ES-I3 (cell line): ENCODE measurements around the gene ERMN.
"Not testable (repeated sequence)": the region's sequence is repeated elsewhere in the genome, so short reads cannot be mapped to it uniquely, and the experiment has no call there.

ENCODE experiments used
- H3K36me3 ChIP-seq: 2 replicates; pipeline ENCODE4 v1.6.1; 2013; ENCODE audit warnings: mild to moderate bottlenecking, low read length, control low read depth, moderate library complexity; ENCODE audit not compliant: insufficient read depth
- H3K4me1 ChIP-seq: 2 replicates; pipeline ENCODE4 v1.6.1; 2013; ENCODE audit warnings: mild to moderate bottlenecking, control low read depth, low read length; ENCODE audit not compliant: insufficient read depth
- H3K9ac ChIP-seq: 2 replicates; pipeline ENCODE4 v1.6.1; 2013; ENCODE audit warnings: low read depth, mild to moderate bottlenecking, low read length, moderate library complexity
- H3K9me3 ChIP-seq: 2 replicates; pipeline ENCODE4 v1.6.1; 2013; ENCODE audit warnings: mild to moderate bottlenecking, low read length, moderate library complexity; ENCODE audit not compliant: control insufficient read depth, insufficient read depth

ERMN gene

GRCh38 chr2:157325786-157326185 lies at the start of gene ERMN:
TSS of gene ERMN (minus strand) at chr2:157325824. CDS start at chr2:157325642, 182 bp downstream.
- H3K36me3 ChIP-seq = no peaks in the 10 kb centered on the region
- no peak within 1 kb of the TSS for H3K9ac ChIP-seq
- no peaks in the 10 kb centered on the region for H3K9me3 ChIP-seq
- peaks cover 19% of the 10 kb centered on the region for H3K4me1 ChIP-seq

- H3K9me3 ChIP-seq = peaks cover 11% of the 10 kb centered on the region; the same call in 1 of the 2 replicates
- H3K9ac ChIP-seq = no peak overlapping the region
- H3K4me1 ChIP-seq = no peaks in the 10 kb centered on the region
- H3K36me3 ChIP-seq = no peaks in the 10 kb centered on the region
Observed at GRCh38 chr2:157375384-157375783, 49.8 kb upstream of the ERMN start.

- not testable (repeated sequence) for H3K9me3 ChIP-seq, H3K36me3 ChIP-seq, H3K4me1 ChIP-seq, H3K9ac ChIP-seq
Observed at GRCh38 chr2:157368508-157368907, 42.9 kb upstream of the ERMN start.

- Histone ChIP-seq H3K36me3 (no peaks in the 10 kb centered on the region), H3K9ac (no peak overlapping the region), H3K9me3 (no peaks in the 10 kb centered on the region), H3K4me1 (no peaks in the 10 kb centered on the region)
Observed at GRCh38 chr2:157367704-157368103, 42.1 kb upstream of the ERMN start.

GRCh38 chr2:157364257-157364974 lies 38.8 kb upstream of the ERMN start:
- Histone ChIP-seq H3K36me3 (no peaks in the 10 kb centered on the region; the same call in 1 of the 2 replicates), H3K9ac (no peak overlapping the region), H3K9me3 (no peaks in the 10 kb centered on the region; the same call in 1 of the 2 replicates), H3K4me1 (no peaks in the 10 kb centered on the region)

GRCh38 chr2:157363612-157364101 lies 38.0 kb upstream of the ERMN start:
- Histone ChIP-seq H3K4me1 (no peaks in the 10 kb centered on the region), H3K9ac (no peak overlapping the region), H3K36me3 (no peaks in the 10 kb centered on the region; the same call in 1 of the 2 replicates), H3K9me3 (no peaks in the 10 kb centered on the region; the same call in 1 of the 2 replicates)

- Histone ChIP-seq H3K4me1 (no peaks in the 10 kb centered on the region), H3K36me3 (no peaks in the 10 kb centered on the region; the same call in 1 of the 2 replicates), H3K9me3 (no peaks in the 10 kb centered on the region; the same call in 1 of the 2 replicates), H3K9ac (no peak overlapping the region)
Observed at GRCh38 chr2:157362627-157363026, 37.0 kb upstream of the ERMN start.

GRCh38 chr2:157361526-157361925 lies 35.9 kb upstream of the ERMN start:
- no peaks in the 10 kb centered on the region; the same call in 1 of the 2 replicates for H3K36me3 ChIP-seq
- no peak overlapping the region for H3K9ac ChIP-seq
- no peaks in the 10 kb centered on the region for H3K4me1 ChIP-seq
- no peaks in the 10 kb centered on the region; the same call in 1 of the 2 replicates for H3K9me3 ChIP-seq

- Histone ChIP-seq H3K36me3 (no peaks in the 10 kb centered on the region; the same call in 1 of the 2 replicates), H3K4me1 (no peaks in the 10 kb centered on the region; the same call in 1 of the 2 replicates), H3K9me3 (no peaks in the 10 kb centered on the region; the same call in 1 of the 2 replicates), H3K9ac (no peak overlapping the region)
Observed at GRCh38 chr2:157359628-157360027, 34.0 kb upstream of the ERMN start.

GRCh38 chr2:157355618-157356017 lies 30.0 kb upstream of the ERMN start:
- Histone ChIP-seq H3K9me3 (no peaks in the 10 kb centered on the region), H3K9ac (no peak overlapping the region), H3K4me1 (no peaks in the 10 kb centered on the region; the same call in 1 of the 2 replicates), H3K36me3 (no peaks in the 10 kb centered on the region)

GRCh38 chr2:157349949-157350515 lies 24.4 kb upstream of the ERMN start:
- H3K4me1 ChIP-seq = peaks cover 8% of the 10 kb centered on the region; the same call in 1 of the 2 replicates
- no peaks in the 10 kb centered on the region for H3K9me3 ChIP-seq
- H3K9ac ChIP-seq = no peak overlapping the region
- no peaks in the 10 kb centered on the region for H3K36me3 ChIP-seq

- no peaks in the 10 kb centered on the region for H3K9me3 ChIP-seq
- H3K9ac ChIP-seq = no peak overlapping the region
- no peaks in the 10 kb centered on the region for H3K36me3 ChIP-seq
- H3K4me1 ChIP-seq = peaks cover 8% of the 10 kb centered on the region; the same call in 1 of the 2 replicates
Observed at GRCh38 chr2:157348291-157348921, 22.8 kb upstream of the ERMN start.

GRCh38 chr2:157345647-157346389 lies 20.2 kb upstream of the ERMN start:
- Histone ChIP-seq H3K9me3 (peaks cover 4% of the 10 kb centered on the region; the same call in 1 of the 2 replicates), H3K4me1 (peaks cover 8% of the 10 kb centered on the region; the same call in 1 of the 2 replicates)

GRCh38 chr2:157341381-157341780 lies 15.8 kb upstream of the ERMN start:
- not testable (repeated sequence) for H3K9ac ChIP-seq, H3K4me1 ChIP-seq, H3K9me3 ChIP-seq, H3K36me3 ChIP-seq

More at GRCh38 chr2:157345647-157346389, 20.2 kb upstream of the ERMN start:
- no peak overlapping the region for H3K9ac ChIP-seq
- no peaks in the 10 kb centered on the region for H3K36me3 ChIP-seq
